M059J (cell line): Measurements from ENCODE around the gene TEKTIP1. TPM values are rescaled to one million over a fixed set of nuclear protein-coding genes. Genes with fewer than 3 reads are reported as not detected.

ENCODE experiments used
- DNase-seq: peaks from one replicate; pipeline ENCODE4 v3.0.0-alpha.2; 2012; ENCODE audit warnings: low read depth
- total RNA-seq: library from RNA; depleted of rRNA; stranded (reverse); fragments of >200 nt; shearing (Covaris generic); gene quantifications from 2 replicates; pipeline ENCODE4 v1.2.3, GENCODE V29; 2014; rRNA removed

Gene TEKTIP1
- not detected in 2 replicates for total RNA-seq

GRCh38 chr19:3538965-3539755 is at the start of gene TEKTIP1:
TSS of gene TEKTIP1 (plus strand) at chr19:3539174. CDS start at chr19:3539178, 4 bp downstream.
- DNase-seq: peak; percentile 48

DNA sequence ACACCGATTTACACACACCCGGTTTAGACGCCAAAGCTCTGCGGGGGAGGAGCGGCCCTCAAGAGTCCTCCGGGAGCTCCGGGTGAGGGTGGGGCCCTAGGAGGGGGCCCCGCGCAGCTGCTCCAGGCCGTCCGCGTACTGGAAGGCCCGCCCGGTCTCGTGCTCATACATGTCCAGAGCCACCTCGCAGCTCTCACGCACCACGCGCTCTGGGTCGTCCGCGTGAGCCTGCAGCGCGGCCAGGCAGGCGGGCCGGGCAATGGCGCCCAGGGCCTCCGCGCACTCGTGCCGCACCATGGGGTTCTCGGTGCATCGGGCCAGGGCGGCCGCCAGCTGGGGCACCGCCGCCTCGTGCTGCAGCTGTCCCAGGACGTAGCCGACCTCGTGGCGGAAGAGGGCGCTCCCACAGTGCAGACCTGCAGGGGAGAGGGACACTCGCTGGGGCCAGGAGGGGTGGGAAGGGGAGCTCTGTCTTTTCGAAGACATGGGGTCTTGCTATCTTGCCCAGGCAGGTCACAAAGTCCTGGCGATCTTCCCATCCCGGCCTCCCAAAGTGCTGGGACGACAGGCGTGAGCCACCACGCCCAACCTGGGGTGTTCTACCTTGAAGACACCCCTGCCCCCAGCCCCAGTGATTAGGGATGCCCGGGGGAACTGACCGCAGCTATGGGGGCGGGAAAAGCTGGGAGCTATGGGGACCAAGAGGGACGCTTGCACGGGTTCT is 47.4 kb upstream of the TEKTIP1 start:
- no peak for DNase-seq

DNA sequence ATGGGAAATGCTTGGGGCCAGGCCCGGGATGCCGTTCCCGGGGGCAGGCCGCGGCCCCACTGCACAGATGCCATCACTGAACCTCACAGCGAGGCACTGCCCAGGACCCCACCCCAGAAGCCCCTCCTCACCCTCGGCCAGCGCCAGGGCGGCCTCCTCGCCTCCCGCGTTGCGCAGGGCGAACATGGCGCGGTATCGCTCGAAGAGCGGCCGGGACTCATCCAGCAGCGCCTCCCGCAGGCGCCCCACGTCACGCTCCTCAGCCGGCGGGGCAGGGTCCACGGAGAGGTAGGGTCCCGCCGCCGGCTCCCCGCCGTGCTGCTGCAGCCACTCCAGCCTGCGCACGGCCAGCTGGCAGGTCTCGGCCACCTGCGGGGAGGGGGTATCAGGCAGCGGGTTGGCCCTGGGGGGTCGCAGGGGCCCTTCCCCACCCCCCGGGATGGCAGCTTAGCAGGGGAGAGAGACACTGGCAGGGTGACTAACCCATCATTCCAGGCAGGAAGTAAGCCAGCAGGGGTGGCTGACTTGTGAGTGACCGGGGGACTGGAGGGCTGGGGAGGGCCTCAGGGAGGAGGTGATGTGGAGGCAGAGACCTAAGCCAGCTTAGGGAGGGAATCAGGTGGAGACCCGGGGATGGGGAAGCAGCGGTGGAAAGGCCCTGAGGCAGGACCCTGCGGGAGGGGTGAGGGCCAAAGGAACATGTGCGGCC is 46.7 kb upstream of the TEKTIP1 start:
- DNase-seq: no peak

DNA sequence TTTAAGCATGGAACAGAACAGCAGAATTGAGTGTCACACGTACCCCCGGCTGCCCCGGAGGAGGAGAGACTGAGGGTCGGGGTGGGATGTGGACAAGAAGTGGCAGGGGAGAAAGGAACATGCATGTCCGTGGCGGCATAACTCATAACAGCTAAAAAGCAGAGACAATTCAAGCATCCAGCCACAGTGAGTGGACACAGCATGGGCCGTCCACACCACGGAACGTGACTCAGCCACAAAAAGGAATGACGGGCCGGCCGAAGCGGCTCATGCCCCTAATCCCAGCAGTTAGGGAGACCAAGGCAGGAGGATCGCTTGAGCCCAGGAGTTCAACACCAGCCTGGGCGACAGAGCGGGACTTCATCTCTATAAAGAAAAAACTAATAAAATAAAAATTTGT is 46.1 kb upstream of the TEKTIP1 start:
- DNase-seq: no peak

DNA sequence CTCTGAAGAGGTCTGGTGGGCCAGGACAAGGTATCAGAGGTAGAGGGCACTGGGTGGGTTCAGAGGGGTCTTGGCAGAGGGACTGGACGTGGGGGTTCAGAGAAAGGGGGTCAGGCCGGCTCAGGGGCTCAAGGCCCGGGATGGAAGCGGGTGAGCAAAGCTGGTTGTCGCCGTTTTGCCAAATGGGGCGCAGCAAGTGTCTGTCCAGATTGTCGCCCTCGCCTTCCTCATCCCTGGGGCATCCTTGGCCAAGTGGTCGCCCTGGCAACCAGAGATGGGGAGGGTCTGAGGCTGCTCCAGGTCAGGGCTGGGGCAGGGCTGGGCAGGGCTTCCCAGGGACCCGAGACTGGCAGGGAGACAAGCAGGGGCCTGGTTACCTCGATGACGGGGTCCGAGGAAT is 45.3 kb upstream of the TEKTIP1 start:
- no peak for DNase-seq

- DNase-seq: no peak
Observed at GRCh38 chr19:3494051-3494450, 44.9 kb upstream of the TEKTIP1 start.

- DNase-seq: no peak
Observed at GRCh38 chr19:3494559-3494958, 44.4 kb upstream of the TEKTIP1 start.

DNA sequence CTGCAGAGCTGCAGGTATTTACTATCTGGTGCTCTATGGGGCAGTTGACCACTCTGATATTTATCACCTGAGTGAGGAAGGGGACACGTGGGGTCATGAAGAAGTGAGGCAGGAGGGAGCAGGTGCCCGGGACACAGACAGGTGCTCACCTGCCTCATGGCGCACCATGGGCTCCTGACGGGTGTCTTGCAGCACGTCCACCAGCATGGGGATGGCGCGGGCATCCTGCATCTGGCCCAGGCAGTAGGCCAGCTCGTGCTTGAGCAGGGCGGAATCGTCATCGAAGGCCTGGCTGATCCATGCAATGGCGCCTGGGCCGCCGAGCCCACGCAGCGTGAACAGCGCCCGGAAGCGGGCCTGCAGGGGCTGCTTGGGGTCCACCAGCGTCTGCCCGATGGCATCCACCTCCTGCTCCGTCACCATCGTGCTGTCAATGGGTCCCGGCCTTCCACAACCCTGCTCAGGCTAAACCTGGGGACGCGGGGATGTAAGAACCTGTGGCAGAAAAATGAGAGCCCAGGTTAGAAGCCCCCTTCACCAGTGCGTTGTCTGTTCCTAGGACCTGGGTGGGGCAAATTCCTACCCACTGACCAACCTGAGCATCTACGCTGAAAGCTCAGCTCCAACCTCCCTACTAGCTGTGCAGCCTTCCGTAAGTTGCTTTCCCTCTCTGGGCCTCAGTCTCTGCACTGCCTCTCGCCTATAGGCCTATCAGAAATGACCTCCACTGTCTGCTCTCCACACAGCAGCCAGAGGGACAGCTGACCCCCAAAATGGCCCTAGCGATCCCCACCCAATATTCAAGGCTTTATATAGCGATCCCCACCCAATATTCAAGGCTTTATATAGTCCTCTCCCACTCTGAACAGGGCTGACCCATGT is 42.3 kb upstream of the TEKTIP1 start:
- DNase-seq: no peak

DNA sequence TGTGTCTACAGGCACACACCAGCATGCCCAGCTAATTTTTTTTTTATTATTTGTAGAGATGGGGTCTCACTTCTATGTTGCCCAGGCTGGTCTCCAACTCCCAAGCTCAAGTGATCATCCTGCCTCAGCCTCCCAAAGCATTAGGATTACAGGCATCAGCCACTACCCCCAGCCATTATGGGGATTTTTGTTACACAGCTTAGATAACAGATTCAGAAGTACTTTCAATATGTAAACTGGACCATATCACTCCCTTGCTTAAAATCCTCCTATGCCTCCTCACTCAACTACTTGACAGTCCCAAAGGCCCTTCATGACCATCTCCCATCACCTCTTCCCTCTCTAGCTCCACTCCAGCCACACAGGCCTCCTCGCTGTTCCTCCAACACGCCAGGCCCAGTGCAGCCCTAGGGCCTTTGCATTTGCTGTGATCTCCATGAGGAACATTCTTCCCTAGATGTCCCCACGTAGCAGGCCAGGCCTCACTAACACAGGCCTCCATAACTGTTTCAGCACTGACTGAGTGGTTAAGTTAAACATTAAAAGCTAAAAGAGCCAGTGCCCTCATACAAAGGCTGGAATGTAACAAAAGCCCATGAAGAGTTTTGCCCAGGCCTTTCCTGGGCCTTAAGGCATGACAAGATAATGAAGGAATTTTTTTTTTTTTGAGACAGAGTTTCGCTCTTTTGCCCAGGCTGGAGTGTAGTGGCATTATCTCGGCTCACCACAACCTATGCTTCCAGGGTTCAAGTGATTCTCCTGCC is 41.0 kb upstream of the TEKTIP1 start:
- DNase-seq: no peak

DNA sequence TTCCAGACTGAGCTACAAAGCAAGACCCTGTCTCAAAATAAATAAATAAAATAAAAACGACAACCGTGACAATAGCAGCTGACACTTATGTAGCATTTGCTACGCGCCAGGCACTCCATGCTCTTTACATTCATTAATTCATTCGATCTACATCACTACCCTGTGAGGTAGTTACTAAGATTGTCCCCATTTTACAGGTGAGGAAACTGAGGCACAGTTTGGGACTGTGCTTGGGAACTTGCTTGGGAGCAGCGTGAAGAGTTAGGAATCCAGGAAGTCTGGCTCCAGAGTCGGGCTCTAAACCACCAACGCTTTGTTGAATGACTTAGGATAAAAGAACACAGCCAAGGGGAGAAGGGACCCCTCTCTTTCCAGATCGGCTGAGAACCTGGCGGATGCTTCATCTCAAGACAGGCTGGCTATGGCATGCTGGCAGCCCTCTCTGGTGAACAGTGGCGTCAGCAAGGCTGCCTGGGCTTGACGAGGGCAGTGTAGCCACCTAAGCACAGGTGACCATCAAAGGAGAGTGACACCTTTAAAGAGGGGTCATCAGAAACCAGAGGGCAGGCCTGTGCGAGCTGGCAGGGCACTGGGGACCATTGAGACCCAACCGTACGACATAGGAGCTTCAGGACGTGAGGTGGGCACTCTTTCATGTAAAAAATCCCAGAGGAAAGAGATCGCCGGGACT is 39.1 kb upstream of the TEKTIP1 start:
- DNase-seq: no peak

DNA sequence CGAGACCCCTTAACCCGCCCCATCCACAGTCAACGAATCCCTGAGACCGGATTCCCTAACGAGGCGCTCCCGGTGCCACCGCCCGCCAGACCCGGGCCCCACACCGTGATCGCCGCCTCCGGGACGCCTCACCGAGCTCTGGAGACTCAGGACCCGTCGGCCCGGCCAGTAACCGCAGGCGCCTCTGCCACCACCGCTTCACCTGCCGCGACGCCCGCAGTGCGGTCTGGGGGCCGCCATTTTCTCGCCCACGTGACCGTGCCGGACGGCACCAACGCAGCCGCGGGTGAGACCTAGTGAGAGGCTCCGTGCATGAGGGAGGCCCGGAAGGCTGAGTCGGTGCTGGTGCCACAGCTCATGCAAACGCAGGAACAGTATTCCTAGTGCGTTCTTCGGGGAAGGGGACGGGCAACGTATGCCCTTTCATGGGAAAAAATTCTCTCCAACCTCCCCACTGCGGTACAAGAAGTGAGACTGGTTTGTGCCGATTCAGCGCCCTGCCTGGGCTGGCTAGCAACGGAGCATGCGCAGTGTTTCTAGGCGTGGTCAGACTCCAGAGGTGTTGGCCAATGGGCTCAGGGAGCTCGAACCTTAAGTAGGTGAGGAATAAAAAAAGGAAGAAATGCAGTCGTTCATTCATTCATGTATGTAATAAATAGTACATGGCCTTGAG is 38.4 kb upstream of the TEKTIP1 start, which contains the start of gene DOHH:
DOHH (minus strand) TSS at position 246 of the 673 bp plus-strand sequence. CDS start 3,860 bp downstream, outside the sequence.
- DNase-seq: peak; percentile 95

DNA sequence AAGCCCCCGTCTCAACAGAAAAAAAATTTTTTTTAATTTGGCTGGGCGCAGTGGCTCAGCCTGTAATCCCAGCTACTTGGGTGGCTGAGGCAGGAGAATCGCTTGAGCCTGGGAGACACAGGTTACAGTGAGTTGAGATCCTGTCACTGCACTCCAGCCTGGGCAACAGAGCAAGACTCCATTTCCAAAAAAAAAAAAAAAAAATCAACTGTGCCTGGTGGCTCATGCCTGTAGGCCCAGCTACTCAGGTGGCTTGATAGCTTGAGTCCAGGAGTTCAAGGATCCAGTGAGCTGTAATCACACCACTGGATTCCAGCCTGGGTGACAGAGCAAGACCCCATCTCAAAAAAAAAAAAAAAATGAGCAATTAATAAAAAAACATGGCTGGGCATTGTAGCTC is 37.2 kb upstream of the TEKTIP1 start:
- no peak for DNase-seq

- peak; percentile 82 for DNase-seq
Observed at GRCh38 chr19:3503036-3503572, 35.9 kb upstream of the TEKTIP1 start.

DNA sequence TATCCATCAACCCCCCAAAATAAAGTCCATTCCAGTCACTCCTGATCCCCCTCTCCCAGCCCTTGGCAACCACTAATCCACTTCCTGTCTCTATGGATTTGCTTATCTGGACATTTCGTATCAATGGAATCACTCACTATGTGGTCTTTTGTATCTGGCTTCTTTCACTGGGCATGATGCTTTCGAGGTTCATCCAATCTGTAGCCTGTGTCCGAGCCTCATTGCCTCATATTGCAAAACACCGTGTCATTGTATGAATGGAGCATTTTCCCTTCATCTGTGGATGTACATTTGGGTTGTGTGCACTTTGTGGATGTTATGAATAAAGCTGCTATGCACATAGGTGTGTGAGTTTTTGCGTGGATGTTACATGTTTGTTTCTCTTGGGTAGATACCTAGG is 34.2 kb upstream of the TEKTIP1 start:
- DNase-seq: no peak

GRCh38 chr19:3505598-3506383 is 33.2 kb upstream of the TEKTIP1 start, which contains the start of gene FZR1:
TSS of gene FZR1 (plus strand) at chr19:3506311. CDS start at chr19:3522990, 16,679 bp downstream.
- DNase-seq: peak; percentile 98

DNA sequence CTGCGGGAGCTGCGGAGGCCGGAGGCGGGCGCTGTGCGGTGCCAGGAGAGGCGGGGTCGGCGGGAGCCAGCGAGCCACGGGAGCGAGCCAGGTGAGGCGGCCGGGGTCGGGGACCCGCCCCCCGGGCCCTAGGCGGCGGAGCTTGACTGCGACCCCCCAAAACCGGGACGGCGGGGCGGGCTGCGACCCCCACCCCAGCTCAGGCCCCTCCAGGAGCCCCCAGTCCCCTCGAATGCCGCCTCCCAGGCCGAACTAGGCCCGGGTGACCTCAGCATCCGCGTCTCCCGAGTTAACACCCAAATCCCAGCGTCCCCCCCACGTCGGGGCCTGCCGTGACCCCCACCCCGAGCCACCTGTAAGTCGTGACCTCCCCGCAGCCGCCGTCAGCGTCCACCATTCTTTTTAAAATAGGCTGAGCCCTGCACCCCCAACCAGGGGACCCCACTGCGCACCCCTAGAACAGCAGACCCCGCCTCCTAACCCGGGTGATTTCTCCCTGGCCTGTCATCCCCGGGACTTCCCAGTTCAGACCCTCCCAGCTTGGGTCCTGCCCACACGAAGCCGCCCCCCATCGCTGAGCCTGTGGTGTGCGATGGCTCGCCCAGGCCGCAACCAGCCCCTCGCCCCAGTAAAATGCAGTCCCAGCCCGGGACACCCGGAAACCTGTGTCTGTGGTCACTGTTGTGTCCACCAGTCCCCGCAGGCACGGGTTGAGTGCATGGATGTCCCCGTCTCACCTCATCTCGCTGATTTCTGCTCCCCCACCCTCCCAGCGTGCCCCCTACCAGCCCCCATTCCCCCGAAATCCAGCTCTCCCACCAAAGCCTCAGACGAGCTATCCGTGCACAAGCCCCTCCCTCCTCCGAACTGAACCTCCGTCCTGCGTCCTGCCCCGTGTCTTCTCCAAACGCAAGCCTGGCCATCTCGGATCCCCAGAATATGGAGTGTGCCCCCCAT is 32.3 kb upstream of the TEKTIP1 start:
- DNase-seq: no peak
